Measurements from ENCODE around the gene TUBAL3. TPM values are rescaled to one million over a fixed set of nuclear protein-coding genes. Genes with fewer than 3 reads are reported as not detected.
"Not testable (repeated sequence)": the region's sequence is repeated elsewhere in the genome, so short reads cannot be mapped to it uniquely, and the experiment has no call there.

Gene TUBAL3
- total RNA-seq, 1 donor from 2014 or later = not detected

DNA sequence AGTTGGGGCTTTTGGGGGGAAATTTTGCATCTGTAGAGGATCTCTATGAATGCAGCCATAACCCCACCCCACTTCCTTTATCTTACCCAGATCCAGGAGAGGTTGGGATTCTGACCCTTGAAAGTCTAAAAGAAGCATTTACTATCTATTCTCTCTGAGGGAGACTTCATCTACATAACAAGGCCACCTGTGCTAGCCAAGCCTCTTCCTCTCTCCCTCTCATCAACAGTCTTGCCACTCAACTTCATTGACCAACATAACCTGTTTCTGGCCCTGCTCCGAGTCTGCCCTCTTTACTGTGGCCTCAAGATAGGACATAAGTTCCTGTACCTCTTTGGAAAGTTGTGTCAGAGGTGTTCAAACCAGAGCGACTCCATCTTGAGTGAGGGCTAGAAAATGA lies 19.4 kb downstream of the TUBAL3 start:
- Mint-ChIP-seq H3K27me3 (ENCODE audit: unreplicated experiment) (no peaks in the 10 kb centered on the region), H3K4me1 (ENCODE audit: unreplicated experiment) (no peaks in the 10 kb centered on the region), H3K36me3 (ENCODE audit: low read depth, unreplicated experiment) (peaks cover 5% of the 10 kb centered on the region), H3K27ac (ENCODE audit: unreplicated experiment) (no peak overlapping the region), H3K9me3 (ENCODE audit: unreplicated experiment) (peaks cover 6% of the 10 kb centered on the region), H3K4me3 (ENCODE audit: unreplicated experiment) (no peak overlapping the region)
- DNase-seq (ENCODE audit: low spot score) = no peak
- TF ChIP-seq, protein P1, sequence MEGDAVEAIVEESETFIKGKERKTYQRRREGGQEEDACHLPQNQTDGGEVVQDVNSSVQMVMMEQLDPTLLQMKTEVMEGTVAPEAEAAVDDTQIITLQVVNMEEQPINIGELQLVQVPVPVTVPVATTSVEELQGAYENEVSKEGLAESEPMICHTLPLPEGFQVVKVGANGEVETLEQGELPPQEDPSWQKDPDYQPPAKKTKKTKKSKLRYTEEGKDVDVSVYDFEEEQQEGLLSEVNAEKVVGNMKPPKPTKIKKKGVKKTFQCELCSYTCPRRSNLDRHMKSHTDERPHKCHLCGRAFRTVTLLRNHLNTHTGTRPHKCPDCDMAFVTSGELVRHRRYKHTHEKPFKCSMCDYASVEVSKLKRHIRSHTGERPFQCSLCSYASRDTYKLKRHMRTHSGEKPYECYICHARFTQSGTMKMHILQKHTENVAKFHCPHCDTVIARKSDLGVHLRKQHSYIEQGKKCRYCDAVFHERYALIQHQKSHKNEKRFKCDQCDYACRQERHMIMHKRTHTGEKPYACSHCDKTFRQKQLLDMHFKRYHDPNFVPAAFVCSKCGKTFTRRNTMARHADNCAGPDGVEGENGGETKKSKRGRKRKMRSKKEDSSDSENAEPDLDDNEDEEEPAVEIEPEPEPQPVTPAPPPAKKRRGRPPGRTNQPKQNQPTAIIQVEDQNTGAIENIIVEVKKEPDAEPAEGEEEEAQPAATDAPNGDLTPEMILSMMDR (IDR thresholded peaks at IDR 0.05; ENCODE audit: unreplicated experiment) = no peak

DNA sequence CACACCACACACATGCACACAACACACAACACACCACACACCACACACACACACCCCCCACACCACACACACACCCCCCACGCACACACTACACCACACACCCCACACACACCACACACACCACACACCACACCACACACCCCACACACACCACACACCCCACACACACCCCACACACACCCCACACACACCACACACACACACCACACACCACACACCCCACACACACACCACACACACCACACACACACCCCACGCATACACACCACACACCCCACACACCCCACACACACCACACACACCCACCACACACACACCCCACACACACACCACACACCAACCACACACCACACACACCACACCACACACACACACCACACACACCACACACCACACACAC lies 23.4 kb downstream of the TUBAL3 start:
- Mint-ChIP-seq H3K27me3 (ENCODE audit: unreplicated experiment) (no peaks in the 10 kb centered on the region), H3K27ac (ENCODE audit: unreplicated experiment) (no peak overlapping the region), H3K4me1 (ENCODE audit: unreplicated experiment) (no peaks in the 10 kb centered on the region), H3K4me3 (ENCODE audit: unreplicated experiment) (no peak overlapping the region), H3K36me3 (ENCODE audit: low read depth, unreplicated experiment) (no peaks in the 10 kb centered on the region), H3K9me3 (ENCODE audit: unreplicated experiment) (no peaks in the 10 kb centered on the region)
- TF ChIP-seq, protein P1 (IDR thresholded peaks at IDR 0.05; ENCODE audit: unreplicated experiment) = no peak
- DNase-seq (ENCODE audit: low spot score) = no peak

DNA sequence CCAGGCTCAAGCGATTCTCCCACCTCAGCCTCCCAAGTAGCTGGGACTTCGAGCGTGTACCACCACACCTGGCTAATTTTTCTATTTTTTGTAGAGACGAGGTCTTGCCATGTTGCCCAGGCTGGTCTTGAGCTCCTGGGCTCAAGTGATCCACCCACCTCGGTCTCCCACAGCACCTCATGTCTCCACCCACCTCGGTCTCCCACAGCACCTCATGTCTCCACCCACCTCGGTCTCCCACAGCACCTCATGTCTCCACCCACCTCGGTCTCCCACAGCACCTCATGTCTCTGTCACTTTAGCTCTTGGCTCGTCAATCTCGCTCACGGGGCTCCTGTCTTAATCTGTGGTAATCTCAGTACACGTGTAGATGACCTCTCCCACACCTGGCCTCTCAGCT lies 24.2 kb downstream of the TUBAL3 start:
- not testable (repeated sequence) for H3K27ac Mint-ChIP-seq (ENCODE audit: unreplicated experiment); DNase-seq (ENCODE audit: low spot score); H3K27me3 Mint-ChIP-seq (ENCODE audit: unreplicated experiment); H3K9me3 Mint-ChIP-seq (ENCODE audit: unreplicated experiment); H3K4me3 Mint-ChIP-seq (ENCODE audit: unreplicated experiment); H3K36me3 Mint-ChIP-seq (ENCODE audit: low read depth, unreplicated experiment); H3K4me1 Mint-ChIP-seq (ENCODE audit: unreplicated experiment)

- not testable (repeated sequence) for H3K4me1 Mint-ChIP-seq (ENCODE audit: unreplicated experiment); H3K4me3 Mint-ChIP-seq (ENCODE audit: unreplicated experiment); H3K36me3 Mint-ChIP-seq (ENCODE audit: low read depth, unreplicated experiment); H3K27ac Mint-ChIP-seq (ENCODE audit: unreplicated experiment); DNase-seq (ENCODE audit: low spot score); H3K9me3 Mint-ChIP-seq (ENCODE audit: unreplicated experiment); H3K27me3 Mint-ChIP-seq (ENCODE audit: unreplicated experiment)
These were observed 25.4 kb downstream of the TUBAL3 start for GRCh38 chr10:5379202-5379601.

DNA sequence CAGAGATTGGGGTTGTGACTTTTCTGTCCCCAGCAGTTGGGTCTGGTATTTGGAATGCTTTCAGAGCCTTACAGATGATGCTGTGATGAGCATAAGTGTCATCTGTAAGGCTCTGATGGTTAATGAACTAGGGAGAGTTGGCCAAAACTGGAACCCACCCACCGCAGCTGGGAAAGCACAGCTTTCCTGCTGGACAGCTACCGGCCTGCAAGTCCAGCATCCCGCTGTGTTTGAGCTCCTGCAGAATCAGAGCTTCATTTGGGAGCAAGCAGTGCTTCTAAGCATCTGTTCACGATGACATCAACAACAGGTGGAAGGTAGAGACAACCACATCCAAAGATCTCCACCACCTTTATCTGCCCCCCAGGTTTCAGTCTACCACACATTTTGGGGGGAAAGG lies 28.2 kb downstream of the TUBAL3 start:
- no peak overlapping the region for H3K4me3 Mint-ChIP-seq (ENCODE audit: unreplicated experiment)
- H3K27ac Mint-ChIP-seq (ENCODE audit: unreplicated experiment) = no peak overlapping the region
- H3K27me3 Mint-ChIP-seq (ENCODE audit: unreplicated experiment) = peaks cover 2% of the 10 kb centered on the region
- H3K36me3 Mint-ChIP-seq (ENCODE audit: low read depth, unreplicated experiment) = peaks cover 7% of the 10 kb centered on the region
- no peaks in the 10 kb centered on the region for H3K4me1 Mint-ChIP-seq (ENCODE audit: unreplicated experiment)
- H3K9me3 Mint-ChIP-seq (ENCODE audit: unreplicated experiment) = no peaks in the 10 kb centered on the region
- TF ChIP-seq, protein P1 (IDR thresholded peaks at IDR 0.05; ENCODE audit: unreplicated experiment) = no peak
- DNase-seq (ENCODE audit: low spot score) = no peak

DNA sequence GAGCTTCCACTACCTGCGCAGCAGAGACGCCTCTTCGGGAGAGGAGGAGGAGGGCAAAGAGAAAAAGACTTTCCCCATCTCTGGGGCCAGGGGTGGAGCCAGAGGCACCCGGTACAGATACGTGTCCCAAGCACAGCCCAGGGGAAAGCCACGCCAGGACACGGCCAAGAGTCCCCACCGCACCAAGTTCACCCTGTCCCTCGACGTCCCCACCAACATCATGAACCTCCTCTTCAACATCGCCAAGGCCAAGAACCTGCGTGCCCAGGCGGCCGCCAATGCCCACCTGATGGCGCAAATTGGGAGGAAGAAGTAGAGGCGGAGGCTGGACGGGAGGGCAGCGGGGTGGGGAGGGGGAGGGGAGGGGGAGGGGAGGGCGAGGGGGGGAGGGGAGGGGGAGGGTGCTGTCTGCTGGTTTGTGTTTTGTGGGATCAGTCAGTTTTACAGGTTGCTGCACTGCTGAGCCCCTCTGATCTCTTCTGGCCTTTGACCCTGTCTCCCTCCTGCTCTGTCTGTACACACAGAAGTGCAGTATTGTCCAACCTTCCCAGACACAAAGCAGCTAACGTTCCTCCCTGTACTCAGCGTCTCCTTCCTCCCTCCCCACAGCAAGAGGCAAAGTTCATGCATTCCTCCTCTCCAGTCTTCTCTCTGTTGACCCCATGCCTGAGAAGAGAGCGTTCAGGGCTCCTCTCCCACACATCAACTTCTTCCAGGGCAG lies 30.6 kb downstream of the TUBAL3 start:
- H3K4me1 Mint-ChIP-seq (ENCODE audit: unreplicated experiment) = peaks cover 6% of the 10 kb centered on the region
- TF ChIP-seq, protein P1 (IDR thresholded peaks at IDR 0.05; ENCODE audit: unreplicated experiment) = no peak
- H3K4me3 Mint-ChIP-seq (ENCODE audit: unreplicated experiment) = no peak overlapping the region
- no peaks in the 10 kb centered on the region for H3K9me3 Mint-ChIP-seq (ENCODE audit: unreplicated experiment)
- H3K27ac Mint-ChIP-seq (ENCODE audit: unreplicated experiment) = no peak overlapping the region
- no peak for DNase-seq (ENCODE audit: low spot score)
- H3K27me3 Mint-ChIP-seq (ENCODE audit: unreplicated experiment) = peaks cover 2% of the 10 kb centered on the region
- H3K36me3 Mint-ChIP-seq (ENCODE audit: low read depth, unreplicated experiment) = peaks cover 7% of the 10 kb centered on the region

All from endothelial cell (in vitro differentiated cells).